Epithelial cell of esophagus (primary cell): ENCODE results near the gene MARCHF6.
"Not testable (repeated sequence)": the region's sequence is repeated elsewhere in the genome, so short reads cannot be mapped to it uniquely, and the experiment has no call there.

Source experiments
- DNase-seq: peaks from one replicate; pipeline ENCODE4 v3.0.0; 2010; ENCODE audit warnings: low read depth
- H3K4me3 ChIP-seq: 2 replicates; pipeline ENCODE4 v1.5.1; 2011; ENCODE audit warnings: mild to moderate bottlenecking, low read length, control low read depth
- TF ChIP-seq, protein P1 (sequence below): IDR thresholded peaks from 2 replicates; pipeline ENCODE4 v1.5.1; 2011; ENCODE audit warnings: low read depth, mild to moderate bottlenecking, low read length, control low read depth, inconsistent platforms; ENCODE audit not compliant: insufficient read depth; ENCODE audit errors: missing control alignments

Gene MARCHF6

GRCh38 chr5:10372726-10373709 lies 19.5 kb downstream of the MARCHF6 start:
- H3K4me3 ChIP-seq: no peak overlapping the region
- TF ChIP-seq, protein P1, sequence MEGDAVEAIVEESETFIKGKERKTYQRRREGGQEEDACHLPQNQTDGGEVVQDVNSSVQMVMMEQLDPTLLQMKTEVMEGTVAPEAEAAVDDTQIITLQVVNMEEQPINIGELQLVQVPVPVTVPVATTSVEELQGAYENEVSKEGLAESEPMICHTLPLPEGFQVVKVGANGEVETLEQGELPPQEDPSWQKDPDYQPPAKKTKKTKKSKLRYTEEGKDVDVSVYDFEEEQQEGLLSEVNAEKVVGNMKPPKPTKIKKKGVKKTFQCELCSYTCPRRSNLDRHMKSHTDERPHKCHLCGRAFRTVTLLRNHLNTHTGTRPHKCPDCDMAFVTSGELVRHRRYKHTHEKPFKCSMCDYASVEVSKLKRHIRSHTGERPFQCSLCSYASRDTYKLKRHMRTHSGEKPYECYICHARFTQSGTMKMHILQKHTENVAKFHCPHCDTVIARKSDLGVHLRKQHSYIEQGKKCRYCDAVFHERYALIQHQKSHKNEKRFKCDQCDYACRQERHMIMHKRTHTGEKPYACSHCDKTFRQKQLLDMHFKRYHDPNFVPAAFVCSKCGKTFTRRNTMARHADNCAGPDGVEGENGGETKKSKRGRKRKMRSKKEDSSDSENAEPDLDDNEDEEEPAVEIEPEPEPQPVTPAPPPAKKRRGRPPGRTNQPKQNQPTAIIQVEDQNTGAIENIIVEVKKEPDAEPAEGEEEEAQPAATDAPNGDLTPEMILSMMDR: no peak
- DNase-seq: no peak

GRCh38 chr5:10374046-10375022 lies 20.8 kb downstream of the MARCHF6 start:
- DNase-seq: no peak
- H3K4me3 ChIP-seq: no peak overlapping the region
- TF ChIP-seq, protein P1: no peak

DNA sequence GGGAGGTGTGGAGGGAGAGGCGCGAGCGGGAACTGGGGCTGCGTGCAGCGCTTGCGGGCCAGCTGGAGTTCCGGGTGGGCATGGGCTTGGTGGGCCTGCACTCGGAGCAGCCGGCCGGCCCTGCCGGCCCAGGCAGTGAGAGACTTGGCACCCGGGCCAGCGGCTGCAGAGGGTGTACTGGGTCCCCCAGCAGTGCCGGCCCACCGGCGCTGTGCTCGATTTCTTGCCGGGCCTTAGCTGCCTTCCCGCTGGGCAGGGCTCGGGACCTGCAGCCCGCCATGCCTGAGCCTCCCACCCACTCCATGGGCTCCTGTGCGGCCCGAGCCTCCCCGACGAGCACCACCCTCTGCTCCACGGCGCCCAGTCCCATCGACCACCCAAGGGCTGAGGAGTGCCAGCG lies 21.7 kb downstream of the MARCHF6 start:
- not testable (repeated sequence) for DNase-seq, H3K4me3 ChIP-seq

DNA sequence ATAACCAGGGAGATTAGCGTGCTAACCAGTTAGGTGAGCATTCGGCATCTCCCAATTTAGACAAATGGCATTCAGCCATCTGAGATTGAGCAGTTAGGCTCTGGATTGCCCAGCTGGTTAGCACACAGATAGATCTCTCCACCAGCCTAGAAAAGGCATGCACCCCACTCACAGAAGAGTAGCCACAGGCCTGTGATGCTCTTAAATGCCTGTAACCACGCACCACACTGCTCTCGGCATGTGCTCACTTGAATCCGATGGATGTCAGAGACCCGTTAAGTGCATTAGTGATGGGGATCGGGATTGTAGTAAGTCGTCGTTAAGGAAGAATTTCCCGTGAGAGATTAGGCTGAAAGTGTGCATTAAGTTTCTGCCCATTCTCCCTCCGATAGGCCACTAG lies 23.0 kb downstream of the MARCHF6 start:
- DNase-seq: no peak
- TF ChIP-seq, protein P1: no peak
- no peak overlapping the region for H3K4me3 ChIP-seq

DNA sequence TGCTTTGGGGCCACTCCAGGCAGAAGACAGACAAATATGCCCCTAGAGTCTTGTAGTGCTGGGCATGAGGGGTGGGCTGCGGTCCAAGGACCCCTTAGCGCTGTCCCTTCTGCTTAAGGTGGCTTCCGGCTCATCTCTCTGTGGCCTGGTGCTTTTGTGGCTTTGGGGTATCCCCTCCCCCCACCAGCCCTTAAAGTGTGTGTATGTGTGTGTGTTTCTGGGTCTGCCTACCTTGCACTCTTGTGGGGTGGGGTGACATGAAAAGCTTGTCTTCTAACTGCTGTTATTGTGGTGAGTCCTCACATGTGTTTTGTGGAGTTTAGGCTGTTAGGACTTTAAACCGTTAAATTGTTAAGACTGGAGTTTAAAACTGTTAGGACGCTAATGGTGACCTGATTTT lies 23.6 kb downstream of the MARCHF6 start:
- no peak overlapping the region for H3K4me3 ChIP-seq
- TF ChIP-seq, protein P1: no peak

DNA sequence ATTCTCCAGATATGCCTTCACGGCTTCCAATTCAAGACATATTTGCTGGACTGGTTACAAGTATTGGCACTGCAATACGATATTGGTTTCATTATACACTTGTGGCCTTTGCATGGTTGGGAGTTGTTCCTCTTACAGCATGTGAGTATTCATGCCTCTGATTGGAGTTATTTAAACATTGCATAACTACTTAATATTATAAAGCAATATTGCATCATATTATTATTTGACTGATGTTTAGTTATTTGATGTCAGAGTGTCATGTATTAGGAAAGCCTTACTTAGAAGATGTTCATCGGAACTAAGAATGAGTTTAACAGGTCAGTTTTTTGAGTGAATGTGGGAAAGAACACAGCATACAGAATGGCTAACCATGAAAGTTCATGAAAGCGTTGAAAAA lies 28.3 kb downstream of the MARCHF6 start:
- TF ChIP-seq, protein P1: no peak
- no peak for DNase-seq
- H3K4me3 ChIP-seq: no peak overlapping the region

More for the DNA sequence above, 23.6 kb downstream of the MARCHF6 start:
- no peak for DNase-seq

DNA sequence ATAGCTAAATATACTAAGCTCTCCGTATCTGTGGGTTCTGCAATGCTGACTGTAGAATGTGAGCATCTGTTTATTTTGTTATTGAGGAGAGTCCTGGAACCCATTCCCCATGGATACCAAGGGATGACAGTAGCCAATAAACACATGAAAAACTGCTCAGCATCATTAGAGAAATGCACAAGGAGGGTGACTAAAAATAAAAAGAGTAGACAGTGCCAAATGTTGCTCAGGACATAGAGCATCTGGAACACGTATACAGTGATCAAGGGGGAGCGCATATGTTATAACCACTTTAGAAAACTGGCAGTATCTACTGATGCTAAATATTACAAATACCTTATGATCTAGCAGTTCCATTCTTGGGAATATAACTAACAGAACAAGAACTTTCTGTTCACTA lies 31.0 kb downstream of the MARCHF6 start:
- DNase-seq: no peak
- TF ChIP-seq, protein P1: no peak
- no peak overlapping the region for H3K4me3 ChIP-seq
